ENCODE results near the gene SPAG8. TPM values are rescaled to one million over a fixed set of nuclear protein-coding genes. Genes with fewer than 3 reads are reported as not detected.

Gene SPAG8
- total RNA-seq, 2 donors from 2014 or later = 0.58 to 0.82 TPM

DNA sequence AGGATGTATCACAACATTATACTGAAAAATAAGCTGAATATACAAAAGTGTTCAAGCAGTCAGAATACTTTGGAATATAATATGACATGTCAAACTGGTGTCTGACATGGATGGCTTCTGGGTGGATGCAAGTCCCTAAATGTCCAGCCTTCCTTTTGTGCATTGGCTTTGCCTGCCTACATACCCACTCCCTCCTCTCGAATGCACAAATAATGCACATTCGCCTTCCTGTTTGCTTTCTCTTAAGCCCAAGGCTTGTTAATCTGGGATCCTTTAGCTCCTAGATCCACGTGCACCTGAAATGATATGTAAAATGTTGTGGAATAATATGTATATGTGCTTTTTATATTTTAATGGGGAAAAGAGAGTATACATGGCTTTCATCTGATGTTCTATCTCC, 33.6 kb downstream of the SPAG8 start:
- Histone ChIP-seq H3K27ac (no peak overlapping the region), H3K4me3 (no peak overlapping the region), H3K27me3 (no peaks in the 10 kb centered on the region), H3K36me3 (no peaks in the 10 kb centered on the region), H3K4me1 (no peaks in the 10 kb centered on the region), H3K9ac (ENCODE audit: low read depth in 2 of 2, low read length in 2 of 2) (no peak overlapping the region), H3K9me3 (no peaks in the 10 kb centered on the region)
- no peak for DNase-seq
- TF ChIP-seq, protein P1, sequence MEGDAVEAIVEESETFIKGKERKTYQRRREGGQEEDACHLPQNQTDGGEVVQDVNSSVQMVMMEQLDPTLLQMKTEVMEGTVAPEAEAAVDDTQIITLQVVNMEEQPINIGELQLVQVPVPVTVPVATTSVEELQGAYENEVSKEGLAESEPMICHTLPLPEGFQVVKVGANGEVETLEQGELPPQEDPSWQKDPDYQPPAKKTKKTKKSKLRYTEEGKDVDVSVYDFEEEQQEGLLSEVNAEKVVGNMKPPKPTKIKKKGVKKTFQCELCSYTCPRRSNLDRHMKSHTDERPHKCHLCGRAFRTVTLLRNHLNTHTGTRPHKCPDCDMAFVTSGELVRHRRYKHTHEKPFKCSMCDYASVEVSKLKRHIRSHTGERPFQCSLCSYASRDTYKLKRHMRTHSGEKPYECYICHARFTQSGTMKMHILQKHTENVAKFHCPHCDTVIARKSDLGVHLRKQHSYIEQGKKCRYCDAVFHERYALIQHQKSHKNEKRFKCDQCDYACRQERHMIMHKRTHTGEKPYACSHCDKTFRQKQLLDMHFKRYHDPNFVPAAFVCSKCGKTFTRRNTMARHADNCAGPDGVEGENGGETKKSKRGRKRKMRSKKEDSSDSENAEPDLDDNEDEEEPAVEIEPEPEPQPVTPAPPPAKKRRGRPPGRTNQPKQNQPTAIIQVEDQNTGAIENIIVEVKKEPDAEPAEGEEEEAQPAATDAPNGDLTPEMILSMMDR (IDR thresholded peaks at IDR 0.05) = no peak
- intact Hi-C loops (cut with DNase I) = no loop called here

DNA sequence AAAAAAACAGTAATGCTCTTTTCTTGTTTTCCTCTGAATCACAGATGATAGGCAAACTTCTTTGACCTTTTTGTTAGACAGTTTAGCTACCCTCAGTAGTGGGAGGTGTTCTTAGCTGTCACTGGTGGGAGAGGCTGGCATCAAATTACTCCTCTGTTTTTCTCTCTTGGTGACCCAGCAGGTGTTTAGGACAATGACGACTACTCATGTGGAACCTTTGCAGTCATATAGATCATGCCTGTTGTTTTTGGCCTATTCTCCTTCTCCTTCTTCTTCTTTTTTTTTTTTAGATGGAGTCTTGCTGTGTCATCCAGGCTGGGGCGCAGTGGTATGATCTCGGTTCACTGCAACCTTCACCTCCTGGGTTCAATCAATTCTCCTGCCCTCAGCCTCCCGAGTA, 36.0 kb downstream of the SPAG8 start:
- no peaks in the 10 kb centered on the region for H3K27me3 ChIP-seq
- TF ChIP-seq, protein P1 (IDR thresholded peaks at IDR 0.05) = no peak
- no peaks in the 10 kb centered on the region for H3K9me3 ChIP-seq
- no peak for DNase-seq
- H3K4me1 ChIP-seq = peaks cover 8% of the 10 kb centered on the region
- intact Hi-C loops (cut with DNase I) = no loop called here
- H3K36me3 ChIP-seq = no peaks in the 10 kb centered on the region
- H3K27ac ChIP-seq = no peak overlapping the region
- no peak overlapping the region for H3K9ac ChIP-seq (ENCODE audit: low read depth in 2 of 2, low read length in 2 of 2)
- no peak overlapping the region for H3K4me3 ChIP-seq

DNA sequence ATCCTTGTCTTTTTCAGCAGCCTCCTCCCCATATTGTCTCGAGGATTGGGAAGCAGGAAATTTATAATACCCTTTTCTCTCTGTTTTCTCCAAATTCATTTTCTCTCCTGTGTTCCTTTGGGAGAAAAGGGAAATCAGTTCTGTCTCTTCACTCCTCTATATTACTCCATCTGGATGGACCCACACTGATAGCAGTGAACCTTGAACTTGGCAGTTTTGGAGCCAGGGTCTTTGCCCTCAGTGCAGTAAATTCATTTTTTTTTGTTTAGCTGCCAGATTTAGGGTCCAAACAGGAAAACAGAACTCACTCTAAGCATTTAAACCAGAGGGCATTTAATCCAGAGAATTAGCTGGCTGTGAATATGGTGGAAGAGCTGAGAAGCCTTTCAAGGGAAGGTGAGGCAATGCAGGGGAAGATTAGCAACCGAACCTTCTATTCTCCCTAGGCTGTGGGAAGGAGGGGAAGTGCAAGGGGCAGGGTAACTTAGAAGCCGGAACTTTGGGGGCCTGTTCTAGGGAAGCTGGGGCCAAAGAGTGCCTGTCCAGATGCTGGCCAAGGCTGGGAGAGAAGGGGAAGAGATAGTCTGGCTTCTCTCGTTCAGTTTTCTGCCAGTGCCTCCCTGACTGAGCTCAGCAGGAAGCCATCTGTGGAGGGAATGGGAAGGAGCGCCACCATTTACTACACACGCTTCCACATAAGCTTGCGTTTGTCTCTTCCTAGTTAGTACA, 37.0 kb downstream of the SPAG8 start:
- no peak overlapping the region for H3K9ac ChIP-seq (ENCODE audit: low read depth in 2 of 2, low read length in 2 of 2)
- H3K36me3 ChIP-seq = no peaks in the 10 kb centered on the region
- H3K27me3 ChIP-seq = no peaks in the 10 kb centered on the region
- H3K9me3 ChIP-seq = no peaks in the 10 kb centered on the region
- no peak overlapping the region for H3K4me3 ChIP-seq
- no peak overlapping the region for H3K27ac ChIP-seq
- DNase-seq = no peak
- H3K4me1 ChIP-seq = peaks cover 14% of the 10 kb centered on the region
- intact Hi-C loops (cut with DNase I) = no loop called here
- TF ChIP-seq, protein P1 (IDR thresholded peaks at IDR 0.05) = no peak

DNA sequence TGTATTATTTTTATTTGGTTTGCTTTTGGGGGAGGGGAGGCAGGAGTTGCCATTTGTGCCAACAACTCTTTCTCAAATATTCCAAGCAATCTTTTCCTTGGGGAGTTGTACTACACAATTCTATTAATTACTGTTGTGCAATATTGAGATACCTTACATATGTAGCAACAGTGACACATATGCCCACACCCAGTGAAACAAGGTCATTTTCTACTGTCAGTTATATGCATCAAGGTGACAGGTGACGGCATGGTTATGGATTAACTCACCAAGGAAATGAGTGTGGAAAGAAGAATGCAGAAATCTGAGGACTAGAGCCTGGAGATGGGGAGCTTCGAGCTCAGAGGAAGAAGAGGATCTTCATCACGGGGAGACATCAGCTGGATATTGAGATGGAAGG, 40.1 kb downstream of the SPAG8 start:
- H3K27me3 ChIP-seq = no peaks in the 10 kb centered on the region
- H3K36me3 ChIP-seq = no peaks in the 10 kb centered on the region
- peak overlapping the region in 1 of 2 donors; percentile 57 for H3K9ac ChIP-seq (ENCODE audit: low read depth in 2 of 2, low read length in 2 of 2)
- TF ChIP-seq, protein P1 (IDR thresholded peaks at IDR 0.05) = no peak
- H3K27ac ChIP-seq = peak overlapping the region; percentile 77
- H3K4me3 ChIP-seq = no peak overlapping the region
- DNase-seq = peak; percentile 58
- peaks cover 14% of the 10 kb centered on the region for H3K4me1 ChIP-seq
- intact Hi-C loops (cut with DNase I) = no loop called here
- H3K9me3 ChIP-seq = no peaks in the 10 kb centered on the region

DNA sequence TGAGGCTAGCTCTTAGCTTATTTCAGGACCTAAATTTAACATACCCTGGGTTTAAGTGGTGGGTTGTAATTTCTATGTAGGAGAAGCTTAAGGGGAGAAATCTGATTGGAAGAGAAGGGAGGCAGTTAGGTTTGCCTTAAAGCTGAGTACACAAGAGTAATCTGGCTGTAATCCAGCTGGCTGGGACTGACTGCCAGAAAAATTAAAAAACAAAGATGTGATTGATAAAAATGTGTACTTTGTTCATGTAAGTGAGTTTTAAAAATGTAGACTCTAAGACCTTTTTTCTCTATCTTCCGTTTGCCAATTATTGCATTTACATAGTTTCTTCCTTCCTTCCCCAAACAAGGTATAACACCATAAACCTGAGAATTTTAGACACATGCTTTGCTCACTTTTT, 40.5 kb downstream of the SPAG8 start:
- H3K27me3 ChIP-seq = no peaks in the 10 kb centered on the region
- H3K4me3 ChIP-seq = no peak overlapping the region
- H3K4me1 ChIP-seq = peaks cover 14% of the 10 kb centered on the region
- TF ChIP-seq, protein P1 (IDR thresholded peaks at IDR 0.05) = no peak
- peak overlapping the region; percentile 77 for H3K27ac ChIP-seq
- no peaks in the 10 kb centered on the region for H3K36me3 ChIP-seq
- peak overlapping the region in 1 of 2 donors; percentile 57 for H3K9ac ChIP-seq (ENCODE audit: low read depth in 2 of 2, low read length in 2 of 2)
- intact Hi-C loops (cut with DNase I) = no loop called here
- no peaks in the 10 kb centered on the region for H3K9me3 ChIP-seq
- DNase-seq = peak; percentile 71
